Prostate gland (tissue), 2 donors: ENCODE data around the gene GBA3.

Experiments
- CTCF ChIP-seq, 4 experiments: fragments of 200-600 bp in 2 of 4; fragments of 450-650 bp in 2 of 4; sonication (generic) in 2 of 4; IDR thresholded peaks; 1 replicate in 3 of 4; 2 replicates in 1 of 4; pipeline ENCODE4 v1.5.1; 2016 to 2019; ENCODE audit warnings: antibody characterized with exemption in 4 of 4, mild to moderate bottlenecking in 2 of 4, moderate library complexity in 2 of 4
- POLR2A ChIP-seq: fragments of 450-650 bp; IDR thresholded peaks from one replicate; pipeline ENCODE4 v1.6.1; 2016; ENCODE audit warnings: antibody characterized with exemption, mild to moderate bottlenecking

DNA sequence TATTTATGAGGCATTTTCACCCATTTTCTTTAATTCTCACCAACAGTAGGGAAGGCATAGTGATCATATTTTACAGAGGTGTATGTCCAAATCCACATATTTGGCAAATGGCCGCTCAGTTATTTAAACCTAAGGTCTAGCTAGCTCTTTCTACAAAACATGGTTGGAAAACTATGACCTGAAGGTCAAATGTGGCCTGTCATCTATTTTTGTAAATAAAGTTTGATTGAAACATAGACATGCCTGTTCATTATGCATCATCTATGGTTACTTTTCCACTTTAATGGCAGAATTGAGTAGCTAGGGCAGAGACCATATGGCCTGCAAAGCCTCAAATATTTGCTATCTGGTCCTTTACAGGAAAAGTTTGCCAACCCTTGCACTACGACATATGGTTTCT lies 44.2 kb downstream of the GBA3 start:
- TF ChIP-seq CTCF (IDR thresholded peaks at IDR 0.05) (no peak), POLR2A (no peak)
